ENCODE measurements around the gene KRT86.
"Not testable (repeated sequence)": the region's sequence is repeated elsewhere in the genome, so short reads cannot be mapped to it uniquely, and the experiment has no call there.

Gene KRT86

GRCh38 chr12:52245259-52245961 lies 29.0 kb upstream of the KRT86 start:
- Mint-ChIP-seq H3K9me3 (ENCODE audit: low read depth) (no peaks in the 10 kb centered on the region), H3K27ac (peak overlapping the region; percentile 10), H3K36me3 (peaks cover 3% of the 10 kb centered on the region), H3K27me3 (peaks cover 11% of the 10 kb centered on the region), H3K4me1 (ENCODE audit: low read depth) (peaks cover 39% of the 10 kb centered on the region), H3K4me3 (no peak overlapping the region)

GRCh38 chr12:52245962-52246569 lies 28.4 kb upstream of the KRT86 start:
- Mint-ChIP-seq H3K27ac (peak overlapping the region; percentile 89), H3K4me3 (no peak overlapping the region), H3K4me1 (ENCODE audit: low read depth) (peaks cover 41% of the 10 kb centered on the region), H3K9me3 (ENCODE audit: low read depth) (no peaks in the 10 kb centered on the region), H3K27me3 (peaks cover 13% of the 10 kb centered on the region), H3K36me3 (peaks cover 3% of the 10 kb centered on the region)

DNA sequence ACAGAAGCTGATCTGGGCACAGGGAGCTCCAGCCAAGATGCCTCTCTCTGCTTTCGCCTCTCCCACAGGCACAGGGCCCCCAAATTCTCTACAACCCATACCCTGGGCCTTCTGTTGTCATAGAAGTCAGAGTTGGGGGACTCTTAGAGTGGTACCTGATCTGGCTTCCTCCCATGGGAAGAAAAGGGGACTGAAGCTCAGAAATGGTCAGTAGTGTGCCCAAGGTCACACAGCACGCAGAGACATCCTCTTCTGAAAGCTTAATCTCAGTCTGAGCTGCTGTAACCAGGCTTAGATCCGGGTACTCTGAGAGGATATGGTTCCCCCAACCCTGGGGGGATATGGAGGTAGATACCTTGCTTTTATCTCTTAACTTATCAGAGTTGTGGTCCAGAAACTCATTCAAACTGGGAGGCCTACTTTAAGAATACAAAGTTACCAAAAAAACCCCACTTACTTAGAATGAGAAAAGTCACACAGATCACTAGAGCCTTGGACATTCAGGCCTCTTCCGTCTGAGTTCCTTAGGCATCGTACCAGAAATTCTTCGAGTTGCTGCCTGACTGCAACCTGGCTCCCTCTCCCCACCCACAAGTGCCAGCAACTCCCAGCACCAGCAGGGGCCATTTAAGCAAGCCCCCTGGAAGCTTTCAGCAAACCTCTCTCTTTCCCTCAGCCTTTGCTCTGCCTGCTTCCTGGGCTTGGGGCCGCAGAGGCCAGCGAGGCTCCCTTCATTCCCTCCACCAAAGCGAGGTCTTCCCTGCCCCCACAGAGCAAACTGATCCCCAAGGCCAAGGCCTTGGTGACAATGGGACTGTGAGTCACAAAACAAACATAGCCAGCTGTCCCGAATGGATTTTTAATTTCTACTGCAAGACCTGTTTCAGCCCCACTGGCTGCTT lies 27.5 kb upstream of the KRT86 start:
- no peak overlapping the region for H3K4me3 Mint-ChIP-seq
- peak overlapping the region; percentile 41 for H3K27ac Mint-ChIP-seq
- H3K4me1 Mint-ChIP-seq (ENCODE audit: low read depth), result peaks cover 49% of the 10 kb centered on the region

DNA sequence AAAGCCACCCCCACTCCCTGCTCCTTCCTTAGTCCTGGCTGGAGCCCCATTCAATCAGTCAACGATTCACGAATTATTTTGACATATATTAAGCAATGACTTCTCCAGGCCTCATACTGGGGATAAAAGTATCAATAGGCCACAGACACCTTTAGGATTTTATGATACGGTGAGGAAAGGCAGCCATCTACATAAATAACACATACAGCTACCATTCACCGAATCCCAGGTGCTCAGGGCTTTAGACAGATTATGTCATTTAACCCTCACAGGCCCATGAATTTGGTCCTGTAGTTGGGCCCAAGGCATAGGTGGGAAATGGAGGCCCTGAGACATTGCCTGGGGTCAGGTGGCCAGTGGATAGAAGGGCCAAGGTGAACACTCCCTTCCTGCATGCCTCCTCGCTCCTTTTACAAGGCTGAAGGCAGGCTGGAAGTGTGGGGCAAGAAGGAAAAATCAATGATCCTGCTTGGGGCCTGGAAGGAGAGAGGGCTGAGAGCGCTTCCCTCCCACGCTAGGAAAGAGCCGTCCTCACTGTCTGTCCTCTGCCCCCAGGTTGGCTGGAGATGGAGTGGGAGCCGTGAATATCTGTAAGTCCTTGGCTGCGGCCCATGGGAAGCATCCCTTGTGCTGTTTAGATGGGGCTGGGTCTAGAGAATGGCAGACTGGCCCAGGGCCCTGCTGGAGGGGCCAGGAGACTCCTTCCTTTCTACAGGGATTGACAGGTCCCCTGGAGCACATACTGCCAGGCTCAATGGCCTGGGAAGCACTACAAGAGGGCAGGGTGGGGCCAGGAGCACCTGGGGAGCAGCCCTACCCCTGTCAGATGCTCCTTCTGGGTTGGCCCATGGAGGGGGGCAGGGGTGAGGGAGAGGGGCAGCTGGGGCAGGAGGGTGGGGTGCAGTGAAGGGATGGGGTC lies 26.6 kb upstream of the KRT86 start:
- peaks cover 3% of the 10 kb centered on the region for H3K36me3 Mint-ChIP-seq
- no peak overlapping the region for H3K4me3 Mint-ChIP-seq
- peak overlapping the region; percentile 41 for H3K27ac Mint-ChIP-seq
- H3K4me1 Mint-ChIP-seq (ENCODE audit: low read depth), result peaks cover 43% of the 10 kb centered on the region
- peaks cover 15% of the 10 kb centered on the region for H3K27me3 Mint-ChIP-seq
- H3K9me3 Mint-ChIP-seq (ENCODE audit: low read depth), result no peaks in the 10 kb centered on the region

More for the DNA sequence above, 27.5 kb upstream of the KRT86 start:
- H3K27me3 Mint-ChIP-seq, result peaks cover 15% of the 10 kb centered on the region
- H3K36me3 Mint-ChIP-seq, result peaks cover 3% of the 10 kb centered on the region
- H3K9me3 Mint-ChIP-seq (ENCODE audit: low read depth), result no peaks in the 10 kb centered on the region

DNA sequence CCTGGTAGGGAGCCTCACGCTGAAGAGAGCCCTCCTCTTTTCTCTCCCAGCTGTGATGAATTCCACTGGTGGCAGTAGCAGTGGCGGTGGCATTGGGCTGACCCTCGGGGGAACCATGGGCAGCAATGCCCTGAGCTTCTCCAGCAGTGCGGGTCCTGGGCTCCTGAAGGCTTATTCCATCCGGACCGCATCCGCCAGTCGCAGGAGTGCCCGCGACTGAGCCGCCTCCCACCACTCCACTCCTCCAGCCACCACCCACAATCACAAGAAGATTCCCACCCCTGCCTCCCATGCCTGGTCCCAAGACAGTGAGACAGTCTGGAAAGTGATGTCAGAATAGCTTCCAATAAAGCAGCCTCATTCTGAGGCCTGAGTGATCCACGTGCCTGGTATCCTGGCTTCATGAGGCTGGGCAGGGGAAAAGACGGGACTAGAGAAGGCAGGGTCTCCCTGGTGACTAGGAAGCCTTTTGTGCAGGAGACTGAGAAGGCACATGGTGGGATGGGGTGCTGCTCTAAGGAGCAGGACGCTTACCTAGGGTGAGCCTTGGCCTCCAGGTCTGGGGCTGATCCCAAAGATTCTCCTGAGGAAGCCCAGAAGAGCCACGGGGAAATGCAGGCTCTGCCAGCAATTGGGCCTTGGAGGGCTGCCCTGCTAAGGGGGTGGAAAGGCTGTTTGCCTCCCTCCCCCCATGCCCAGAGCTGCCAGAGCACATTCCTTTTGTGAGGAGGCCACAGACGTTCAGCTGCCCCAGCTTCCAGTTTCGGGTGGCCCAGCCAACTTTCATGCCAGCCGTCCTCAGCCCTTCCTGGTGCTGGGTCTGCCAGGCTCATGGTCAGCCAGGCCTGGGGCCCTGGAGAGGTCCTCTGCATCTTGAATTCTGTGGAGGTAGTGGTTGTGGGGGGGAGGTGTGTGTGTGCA lies 25.6 kb upstream of the KRT86 start:
- Mint-ChIP-seq H3K4me3 (no peak overlapping the region), H3K4me1 (ENCODE audit: low read depth) (peaks cover 37% of the 10 kb centered on the region), H3K36me3 (peaks cover 3% of the 10 kb centered on the region), H3K9me3 (ENCODE audit: low read depth) (no peaks in the 10 kb centered on the region), H3K27me3 (peaks cover 15% of the 10 kb centered on the region), H3K27ac (no peak overlapping the region)

DNA sequence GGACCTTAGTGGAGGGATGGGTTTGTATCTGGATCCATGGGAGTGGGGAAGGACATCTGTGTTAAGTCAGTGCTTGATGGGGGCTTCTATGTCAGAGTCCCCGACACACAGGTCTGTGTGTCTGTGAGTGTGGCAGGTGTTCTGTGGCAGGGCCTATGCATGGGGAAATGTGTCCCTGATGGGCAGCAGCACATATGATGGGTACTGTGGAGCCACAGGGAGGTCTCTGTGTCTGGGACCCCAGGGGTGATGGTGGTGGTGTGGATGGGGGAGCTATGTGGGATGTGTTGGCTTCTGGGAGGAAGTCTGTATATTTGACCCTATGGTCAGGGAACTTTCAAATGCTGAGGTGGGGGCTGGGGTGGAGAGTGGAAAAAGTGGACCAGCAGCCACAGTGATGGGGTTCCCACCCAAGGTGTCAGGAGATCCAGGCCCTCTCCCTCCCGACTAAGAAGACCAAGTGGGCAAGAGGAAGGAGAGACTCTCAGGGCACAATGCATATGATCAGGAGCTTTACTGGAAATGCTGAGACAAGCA lies 24.9 kb upstream of the KRT86 start:
- Mint-ChIP-seq H3K27me3 (peaks cover 15% of the 10 kb centered on the region), H3K27ac (no peak overlapping the region), H3K36me3 (peaks cover 3% of the 10 kb centered on the region), H3K4me1 (ENCODE audit: low read depth) (peaks cover 29% of the 10 kb centered on the region), H3K9me3 (ENCODE audit: low read depth) (no peaks in the 10 kb centered on the region), H3K4me3 (no peak overlapping the region)

GRCh38 chr12:52250048-52250990 lies 24.1 kb upstream of the KRT86 start:
- H3K36me3 Mint-ChIP-seq, result peaks cover 3% of the 10 kb centered on the region
- H3K4me1 Mint-ChIP-seq (ENCODE audit: low read depth), result peaks cover 29% of the 10 kb centered on the region
- H3K27me3 Mint-ChIP-seq, result peaks cover 19% of the 10 kb centered on the region
- H3K4me3 Mint-ChIP-seq, result no peak overlapping the region
- H3K9me3 Mint-ChIP-seq (ENCODE audit: low read depth), result no peaks in the 10 kb centered on the region
- H3K27ac Mint-ChIP-seq, result no peak overlapping the region

GRCh38 chr12:52251367-52252051 lies 22.9 kb upstream of the KRT86 start:
- Mint-ChIP-seq H3K4me3 (no peak overlapping the region), H3K27ac (no peak overlapping the region), H3K27me3 (peaks cover 30% of the 10 kb centered on the region), H3K4me1 (ENCODE audit: low read depth) (peaks cover 24% of the 10 kb centered on the region), H3K9me3 (ENCODE audit: low read depth) (no peaks in the 10 kb centered on the region), H3K36me3 (peaks cover 3% of the 10 kb centered on the region)

GRCh38 chr12:52252175-52252615 lies 22.2 kb upstream of the KRT86 start:
- H3K36me3 Mint-ChIP-seq; H3K4me3 Mint-ChIP-seq; H3K27ac Mint-ChIP-seq; H3K9me3 Mint-ChIP-seq (ENCODE audit: low read depth): not testable (repeated sequence)
- Mint-ChIP-seq H3K27me3 (peaks cover 33% of the 10 kb centered on the region), H3K4me1 (ENCODE audit: low read depth) (peaks cover 20% of the 10 kb centered on the region)

DNA sequence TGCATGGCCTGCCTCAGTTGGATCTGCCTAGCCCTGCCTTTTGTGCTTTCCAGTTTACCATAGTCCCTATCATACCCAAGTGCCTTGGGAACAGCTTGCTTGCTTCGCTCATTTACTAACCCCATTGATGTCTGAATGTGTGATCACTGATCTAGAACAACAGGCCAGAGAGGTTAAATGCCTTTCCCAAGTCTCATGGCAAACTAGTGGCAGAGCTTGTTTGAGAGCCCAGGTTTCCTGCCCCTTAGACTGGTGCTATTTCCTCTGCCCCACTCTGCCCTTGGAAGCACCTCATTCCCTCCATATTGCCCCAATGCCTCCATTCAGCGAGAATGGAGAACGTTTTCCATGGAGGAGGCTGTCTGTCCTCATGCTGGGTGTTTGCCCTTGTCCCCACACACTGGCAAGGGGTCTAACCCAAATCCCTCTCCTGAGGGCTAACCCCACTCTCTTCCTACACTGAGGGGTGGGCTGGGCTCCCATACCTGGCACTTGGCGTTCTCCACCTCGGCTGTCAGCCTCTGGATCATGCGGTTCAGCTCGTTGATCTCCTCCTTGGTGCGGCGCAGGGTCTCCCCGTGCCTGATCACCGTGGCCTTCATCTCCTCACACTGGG lies 21.6 kb upstream of the KRT86 start:
- Mint-ChIP-seq H3K9me3 (ENCODE audit: low read depth) (no peaks in the 10 kb centered on the region), H3K4me1 (ENCODE audit: low read depth) (peaks cover 18% of the 10 kb centered on the region), H3K36me3 (peaks cover 2% of the 10 kb centered on the region), H3K27me3 (peaks cover 33% of the 10 kb centered on the region), H3K4me3 (no peak overlapping the region), H3K27ac (no peak overlapping the region)

GRCh38 chr12:52253391-52254179 lies 20.9 kb upstream of the KRT86 start:
- Mint-ChIP-seq H3K36me3 (no peaks in the 10 kb centered on the region), H3K27me3 (peaks cover 32% of the 10 kb centered on the region), H3K9me3 (ENCODE audit: low read depth) (no peaks in the 10 kb centered on the region), H3K4me1 (ENCODE audit: low read depth) (peaks cover 20% of the 10 kb centered on the region), H3K4me3 (no peak overlapping the region), H3K27ac (no peak overlapping the region)
